ENCODE data around the gene ATP13A4. TPM values are rescaled to one million over a fixed set of nuclear protein-coding genes. Genes with fewer than 3 reads are reported as not detected.

ATP13A4 gene
- total RNA-seq, 4 donors from 2014 or later = under 0.01 to 0.63 (median 0.28) TPM

- TF ChIP-seq POLR2A (IDR thresholded peaks at IDR 0.05; ENCODE audit: low read depth) (no peak), CTCF (IDR thresholded peaks at IDR 0.05) (no peak), EP300 (IDR thresholded peaks at IDR 0.05) (no peak), POLR2AphosphoS5 (IDR thresholded peaks at IDR 0.05) (no peak)
- Histone ChIP-seq H3K27me3 (no peaks in the 10 kb centered on the region), H3K36me3 (no peaks in the 10 kb centered on the region), H3K9me3 (no peaks in the 10 kb centered on the region), H3K4me1 (no peaks in the 10 kb centered on the region), H3K4me3 (no peak overlapping the region), H3K27ac (replicated peaks in 1 of 4) (no peak overlapping the region)
- DNase-seq (ENCODE audit: extremely low spot score) = no peak
- intact Hi-C loops (cut with DNase I) = no loop called here
- 88% methylated on average over 1 of the region's 1 CpG for WGBS
These were observed 1.1 kb downstream of the ATP13A4 start for GRCh38 chr3:193553586-193553985.

GRCh38 chr3:193552923-193553322, 1.8 kb downstream of the ATP13A4 start:
- Histone ChIP-seq H3K36me3 (no peaks in the 10 kb centered on the region), H3K27me3 (no peaks in the 10 kb centered on the region), H3K9me3 (no peaks in the 10 kb centered on the region), H3K27ac (replicated peaks in 1 of 4) (no peak overlapping the region), H3K4me1 (no peaks in the 10 kb centered on the region), H3K4me3 (no peak overlapping the region)
- DNase-seq (ENCODE audit: extremely low spot score) = no peak
- intact Hi-C loops (cut with DNase I) = no loop called here
- 100% methylated on average over 1 of the region's 1 CpG for WGBS
- no peak for TF ChIP-seq CTCF (IDR thresholded peaks at IDR 0.05)
- no peak for TF ChIP-seq POLR2A (IDR thresholded peaks at IDR 0.05; ENCODE audit: low read depth)
- no peak for TF ChIP-seq POLR2AphosphoS5 (IDR thresholded peaks at IDR 0.05)
- no peak for TF ChIP-seq EP300 (IDR thresholded peaks at IDR 0.05)

GRCh38 chr3:193548406-193548805, 6.3 kb downstream of the ATP13A4 start:
- Histone ChIP-seq H3K9me3 (peaks cover 0 to 4% (median 0%) of the 10 kb centered on the region in 4 donors), H3K36me3 (no peaks in the 10 kb centered on the region), H3K4me1 (no peaks in the 10 kb centered on the region), H3K27me3 (no peaks in the 10 kb centered on the region), H3K27ac (replicated peaks in 1 of 4) (no peak overlapping the region), H3K4me3 (no peak overlapping the region)
- intact Hi-C loops (cut with DNase I) = no loop called here
- no peak for DNase-seq (ENCODE audit: extremely low spot score)
- TF ChIP-seq POLR2AphosphoS5 (IDR thresholded peaks at IDR 0.05) (no peak), CTCF (IDR thresholded peaks at IDR 0.05) (no peak), POLR2A (IDR thresholded peaks at IDR 0.05; ENCODE audit: low read depth) (no peak), EP300 (IDR thresholded peaks at IDR 0.05) (no peak)
- 45% methylated on average over 4 of the region's 4 CpGs for WGBS

GRCh38 chr3:193546129-193546528, 8.6 kb downstream of the ATP13A4 start:
- Histone ChIP-seq H3K4me1 (no peaks in the 10 kb centered on the region), H3K9me3 (peaks cover 0 to 4% (median 0%) of the 10 kb centered on the region in 4 donors), H3K27me3 (no peaks in the 10 kb centered on the region), H3K27ac (replicated peaks in 1 of 4) (no peak overlapping the region), H3K4me3 (no peak overlapping the region), H3K36me3 (no peaks in the 10 kb centered on the region)
- TF ChIP-seq CTCF (IDR thresholded peaks at IDR 0.05) (no peak), POLR2AphosphoS5 (IDR thresholded peaks at IDR 0.05) (no peak), EP300 (IDR thresholded peaks at IDR 0.05) (no peak)
- no peak for DNase-seq (ENCODE audit: extremely low spot score)
- intact Hi-C loops (cut with DNase I) = no loop called here

- no peak for DNase-seq (ENCODE audit: extremely low spot score)
- 100% methylated on average over 1 of the region's 1 CpG for WGBS
- no peaks in the 10 kb centered on the region for H3K27me3 ChIP-seq
- no peak overlapping the region for H3K4me3 ChIP-seq
- TF ChIP-seq POLR2A (IDR thresholded peaks at IDR 0.05; ENCODE audit: low read depth) (no peak), POLR2AphosphoS5 (IDR thresholded peaks at IDR 0.05) (no peak), CTCF (IDR thresholded peaks at IDR 0.05) (no peak), EP300 (IDR thresholded peaks at IDR 0.05) (no peak)
- no peaks in the 10 kb centered on the region for H3K4me1 ChIP-seq
- no peaks in the 10 kb centered on the region for H3K36me3 ChIP-seq
- no peak overlapping the region for H3K27ac ChIP-seq (replicated peaks in 1 of 4)
- intact Hi-C loops (cut with DNase I) = no loop called here
- peaks cover 0 to 4% (median 0%) of the 10 kb centered on the region in 4 donors for H3K9me3 ChIP-seq
These were observed 9.4 kb downstream of the ATP13A4 start for GRCh38 chr3:193545304-193545703.
